Coronary artery (tissue), 2 donors: ENCODE data around the gene MFSD1.

Experiments used
- DNase-seq: peaks from one replicate; pipeline ENCODE4 v3.0.0-alpha.2; 2017; ENCODE audit warnings: low spot score
- H3K27ac ChIP-seq, 2 donors: fragments of 200-600 bp; sonication (generic); one replicate each; pipeline ENCODE4 v1.5.1; 2016 to 2019
- H3K4me3 ChIP-seq: fragments of 200-600 bp; sonication (generic); 2 replicates; pipeline ENCODE4 v1.5.1; 2016; ENCODE audit warnings: mild to moderate bottlenecking, moderate library complexity
- CTCF ChIP-seq: fragments of 200-600 bp; sonication (generic); IDR thresholded peaks from one replicate; pipeline ENCODE4 v1.5.1; 2019; ENCODE audit warnings: antibody characterized with exemption

The MFSD1 gene

DNA sequence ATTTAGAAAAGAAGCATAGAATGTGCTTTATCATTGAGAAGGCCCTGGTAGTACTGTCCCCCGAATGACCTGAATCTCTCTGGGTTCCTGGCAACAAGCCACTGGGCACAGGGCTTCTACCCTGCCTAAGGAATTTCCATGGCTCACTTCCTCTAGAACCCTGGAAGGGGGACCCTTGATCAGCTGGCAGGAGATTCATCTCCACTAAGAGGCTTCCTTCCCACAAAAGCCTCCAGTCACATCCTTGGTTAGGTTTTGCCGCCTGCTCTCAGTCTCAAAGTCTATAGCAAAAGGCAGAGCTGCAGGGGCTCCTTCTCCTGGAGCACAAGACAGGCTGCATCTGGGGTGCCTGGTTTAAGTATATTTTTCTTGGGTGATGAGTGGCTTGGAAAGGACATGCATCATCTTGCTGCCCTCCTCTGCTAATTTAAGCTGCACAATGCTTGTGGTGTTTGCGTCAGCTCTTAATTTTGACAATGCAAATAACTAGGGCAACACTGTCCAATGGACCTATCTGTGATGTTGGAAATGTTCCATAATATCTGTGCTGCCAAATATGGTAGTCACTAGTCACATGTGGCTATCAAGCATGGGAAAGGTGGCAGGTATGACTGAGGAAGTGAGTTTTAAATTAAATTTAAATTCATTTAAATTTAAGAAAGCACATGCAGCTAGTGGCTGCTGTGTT is 36.2 kb upstream of the MFSD1 start:
- Histone ChIP-seq H3K4me3 (no peak overlapping the region), H3K27ac (no peak overlapping the region)
- TF ChIP-seq CTCF = no peak
- DNase-seq = no peak

GRCh38 chr3:158766364-158766763 is 35.5 kb upstream of the MFSD1 start:
- no peak overlapping the region for H3K27ac ChIP-seq
- TF ChIP-seq CTCF = no peak
- no peak overlapping the region for H3K4me3 ChIP-seq
- DNase-seq = no peak

- Histone ChIP-seq H3K27ac (peak overlapping the region; percentile 40 to 86), H3K4me3 (peak overlapping the region; percentile 46)
- no peak for DNase-seq
- TF ChIP-seq CTCF = no peak
These were observed 33.5 kb upstream of the MFSD1 start for GRCh38 chr3:158768361-158768787.

DNA sequence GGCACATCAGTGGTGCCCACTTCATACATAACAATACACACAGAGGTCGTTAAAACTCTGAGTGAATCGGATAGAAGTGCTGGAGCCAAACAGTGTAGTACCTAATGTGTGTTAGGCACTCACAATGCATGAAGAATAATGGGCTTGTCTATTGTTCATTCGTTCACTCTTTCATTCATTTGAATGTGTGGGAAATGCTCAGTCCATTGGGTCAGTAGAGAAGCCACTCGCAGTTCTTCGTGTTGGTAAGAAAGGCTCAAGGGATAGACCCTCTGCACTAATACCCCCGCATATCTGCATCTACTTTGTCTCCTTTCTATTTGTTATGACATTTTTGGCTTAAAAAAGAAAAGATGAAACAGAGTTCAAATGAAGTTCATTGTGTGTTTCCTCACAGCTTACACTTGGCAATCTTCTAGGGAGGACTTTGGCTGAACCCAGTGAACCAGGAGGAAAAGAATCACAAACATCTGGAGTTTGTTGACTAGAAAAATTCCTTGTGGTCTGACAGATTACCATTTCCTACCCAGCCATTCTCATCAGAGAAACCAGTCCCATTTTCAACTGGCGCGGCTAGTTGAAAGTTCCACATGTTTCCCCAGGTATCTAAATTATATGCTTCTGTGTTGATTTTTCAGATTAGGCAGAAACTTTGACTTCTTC is 32.8 kb upstream of the MFSD1 start:
- Histone ChIP-seq H3K27ac (peak overlapping the region; percentile 40 to 86), H3K4me3 (peak overlapping the region; percentile 46)
- TF ChIP-seq CTCF = no peak
- no peak for DNase-seq

DNA sequence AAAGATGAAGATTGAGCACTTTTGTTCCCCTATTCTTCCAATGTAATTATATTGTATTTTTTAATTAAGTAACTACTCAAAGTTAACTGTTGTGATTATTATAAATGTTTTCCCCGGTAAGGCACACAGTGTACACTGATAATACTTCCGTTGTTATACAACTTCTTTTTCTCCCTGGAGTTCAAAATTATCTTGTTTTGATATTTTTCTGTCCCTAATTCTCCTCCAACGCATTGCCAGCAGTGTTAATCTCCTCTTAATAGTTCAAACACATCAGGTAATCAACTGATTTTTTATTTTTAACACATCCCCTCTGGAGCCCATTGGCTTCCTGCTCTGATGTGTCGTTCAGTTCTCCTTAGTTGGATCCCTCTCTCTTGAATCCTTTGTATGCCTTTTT is 32.3 kb upstream of the MFSD1 start:
- DNase-seq = no peak
- H3K27ac ChIP-seq = peak overlapping the region in 1 of 2 donors; percentile 12
- TF ChIP-seq CTCF = no peak
- no peak overlapping the region for H3K4me3 ChIP-seq

DNA sequence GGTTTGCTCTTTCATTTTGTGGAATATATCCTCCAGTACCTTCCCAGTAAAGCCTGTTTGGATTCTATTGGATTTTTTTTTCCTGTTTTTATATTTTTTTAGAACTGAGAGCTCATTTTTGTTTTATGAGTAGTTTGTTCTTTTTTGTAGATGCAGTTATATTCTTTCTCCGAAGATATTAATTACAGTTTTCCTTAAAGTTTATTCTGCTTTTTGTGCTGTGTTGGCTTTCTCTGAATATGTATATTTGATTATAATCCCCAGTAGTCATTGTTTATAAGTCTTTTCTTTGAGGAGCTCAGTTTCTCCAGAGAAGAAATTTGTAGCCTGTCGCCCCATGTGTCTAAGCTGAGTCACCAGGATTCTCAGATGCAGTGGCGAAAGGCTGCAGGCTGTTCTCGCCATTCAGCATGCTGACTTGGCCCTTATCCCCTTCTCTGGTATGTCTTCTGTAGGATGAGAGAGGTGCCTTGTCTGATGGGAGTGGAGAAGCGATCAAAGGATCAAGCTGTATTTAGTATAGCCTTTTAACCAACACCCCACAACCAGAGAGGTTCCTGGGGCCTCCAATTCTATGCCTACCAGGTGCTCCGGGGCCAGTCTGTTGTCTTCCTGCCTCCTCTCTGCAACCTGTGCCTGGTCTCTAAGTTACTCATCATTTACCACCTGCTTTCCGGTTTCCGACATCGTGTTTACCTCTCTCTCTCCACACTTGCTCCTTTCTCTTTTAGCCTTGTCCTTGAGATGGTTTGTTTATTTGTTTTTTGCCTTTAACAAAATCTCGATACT is 31.7 kb upstream of the MFSD1 start:
- Histone ChIP-seq H3K4me3 (no peak overlapping the region), H3K27ac (peak overlapping the region in 1 of 2 donors; percentile 74)
- TF ChIP-seq CTCF = no peak
- no peak for DNase-seq
